HG03135 (cell line): ENCODE results near the gene SALL2.
A peak's percentile ranks its signal among the peaks of the same experiment; 100 is the strongest.

Source experiments
- ATAC-seq: cut with Tn5 transposase; IDR thresholded peaks from one replicate; pipeline ENCODE4 v1.9.1; 2021; ENCODE audit warnings: mild to moderate bottlenecking, moderate library complexity; ENCODE audit not compliant: unreplicated experiment

The SALL2 gene

DNA sequence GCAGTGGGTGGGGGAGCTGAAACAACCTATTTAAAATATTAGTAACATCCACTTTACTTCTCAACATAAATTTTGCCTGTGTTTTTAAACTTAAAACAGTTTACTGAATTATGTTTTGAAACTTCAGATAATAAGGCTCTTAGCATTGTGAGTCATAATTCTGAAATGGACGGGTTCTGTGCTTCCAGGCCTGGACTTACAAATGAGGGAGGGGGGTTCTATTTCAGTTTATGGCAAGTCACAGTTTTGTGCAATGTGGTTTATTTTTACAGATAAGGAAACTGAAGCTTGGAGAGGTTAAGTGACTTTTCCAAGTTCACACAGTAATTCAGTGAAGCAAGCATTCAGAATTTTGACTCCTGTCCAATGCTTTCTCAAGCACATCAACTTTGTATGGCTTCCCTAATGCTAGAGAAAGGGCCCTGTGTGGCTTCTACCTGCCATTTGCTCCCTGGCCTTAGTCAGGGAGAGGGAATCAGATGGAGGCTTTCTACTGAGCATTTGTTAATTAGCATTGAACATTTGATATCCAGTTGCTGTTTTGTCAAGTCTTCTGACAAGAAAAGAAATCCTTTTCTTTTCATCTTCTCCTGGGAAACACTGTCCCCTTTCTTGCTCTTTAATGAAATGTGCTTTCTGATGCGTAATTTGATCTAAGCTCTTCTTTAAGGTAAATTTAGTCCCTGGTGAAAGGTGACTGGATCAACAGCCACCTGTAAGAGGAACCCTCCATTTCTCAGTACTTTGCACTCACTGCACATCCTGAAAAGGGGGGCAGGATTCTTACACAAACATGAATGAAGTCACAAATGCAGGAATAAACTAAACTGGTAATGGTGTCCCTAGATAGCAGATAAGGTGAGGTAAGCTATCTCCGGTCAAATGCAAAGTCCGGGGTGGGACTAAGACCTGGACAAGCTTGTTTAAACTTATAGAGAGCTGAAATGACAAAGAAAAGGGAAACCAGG, 2.5 kb upstream of the SALL2 start:
- no peak for ATAC-seq

DNA sequence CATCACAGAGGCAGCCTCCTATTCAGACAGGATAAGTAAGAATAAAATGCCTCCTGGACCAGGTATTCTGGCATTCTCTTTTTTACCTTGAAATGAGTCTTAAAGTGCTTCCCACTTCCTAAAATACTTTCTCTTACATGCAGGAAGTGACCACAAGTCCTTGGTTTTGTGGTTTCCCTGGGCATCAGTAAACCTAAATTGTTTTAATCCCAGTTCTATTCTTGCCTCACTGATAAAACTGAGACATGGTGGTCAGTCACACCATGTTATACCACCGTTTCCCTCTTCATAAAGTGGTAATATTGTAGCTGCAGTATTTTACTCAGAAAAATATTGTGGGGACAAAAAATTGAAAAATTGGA, 1.2 kb upstream of the SALL2 start:
- no peak for ATAC-seq

DNA sequence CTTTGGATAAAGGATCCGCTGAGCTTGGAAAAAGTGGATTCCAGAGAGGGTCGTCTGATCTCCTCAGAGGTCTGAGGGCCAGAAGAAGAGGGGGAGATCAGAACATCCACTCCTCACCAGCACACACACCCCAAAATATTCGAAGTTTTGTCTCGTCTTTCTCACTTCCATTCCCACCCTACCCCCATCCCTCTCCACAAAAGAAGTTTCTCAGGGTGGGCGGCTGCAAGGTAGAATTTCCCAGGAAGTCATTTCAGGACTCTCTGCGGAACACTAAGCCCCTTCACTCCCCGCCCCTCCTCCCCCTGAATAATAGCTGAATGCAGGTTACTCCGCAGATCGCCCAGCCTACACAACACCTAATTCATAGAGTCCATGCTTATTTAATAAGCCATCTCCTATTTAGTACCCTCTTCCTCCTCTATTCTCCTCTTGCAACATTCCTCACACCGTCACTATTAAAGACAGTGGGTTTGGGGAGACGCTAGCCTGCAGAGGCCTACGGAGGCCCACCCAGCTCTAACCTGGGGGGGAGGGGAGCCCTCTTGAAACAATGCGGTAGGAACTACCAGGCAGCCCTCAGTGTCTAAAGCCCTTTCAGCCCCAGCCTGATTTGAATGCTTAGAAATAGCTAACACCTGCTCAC, 649 bp upstream of the SALL2 start:
- no peak for ATAC-seq

DNA sequence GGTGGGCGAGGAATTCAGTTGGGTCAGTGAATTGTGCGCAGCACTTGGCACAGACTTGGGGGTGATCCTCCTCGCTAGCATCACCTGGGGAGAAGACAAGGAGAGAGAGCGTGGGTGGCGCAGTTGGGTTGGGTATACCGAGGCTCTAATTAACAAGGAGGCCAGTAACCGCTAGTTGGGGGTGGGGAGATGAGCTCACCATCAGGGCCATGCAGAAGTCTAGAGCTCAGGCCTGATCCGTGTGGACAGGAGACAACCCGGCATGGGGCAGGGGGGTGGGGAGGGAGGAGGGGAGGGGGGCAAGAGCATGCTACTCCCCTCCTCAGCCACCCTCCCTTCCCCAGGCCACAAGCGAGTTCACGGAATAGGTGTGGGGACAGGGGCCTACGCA, 580 bp downstream of the SALL2 start:
- ATAC-seq, result no peak

DNA sequence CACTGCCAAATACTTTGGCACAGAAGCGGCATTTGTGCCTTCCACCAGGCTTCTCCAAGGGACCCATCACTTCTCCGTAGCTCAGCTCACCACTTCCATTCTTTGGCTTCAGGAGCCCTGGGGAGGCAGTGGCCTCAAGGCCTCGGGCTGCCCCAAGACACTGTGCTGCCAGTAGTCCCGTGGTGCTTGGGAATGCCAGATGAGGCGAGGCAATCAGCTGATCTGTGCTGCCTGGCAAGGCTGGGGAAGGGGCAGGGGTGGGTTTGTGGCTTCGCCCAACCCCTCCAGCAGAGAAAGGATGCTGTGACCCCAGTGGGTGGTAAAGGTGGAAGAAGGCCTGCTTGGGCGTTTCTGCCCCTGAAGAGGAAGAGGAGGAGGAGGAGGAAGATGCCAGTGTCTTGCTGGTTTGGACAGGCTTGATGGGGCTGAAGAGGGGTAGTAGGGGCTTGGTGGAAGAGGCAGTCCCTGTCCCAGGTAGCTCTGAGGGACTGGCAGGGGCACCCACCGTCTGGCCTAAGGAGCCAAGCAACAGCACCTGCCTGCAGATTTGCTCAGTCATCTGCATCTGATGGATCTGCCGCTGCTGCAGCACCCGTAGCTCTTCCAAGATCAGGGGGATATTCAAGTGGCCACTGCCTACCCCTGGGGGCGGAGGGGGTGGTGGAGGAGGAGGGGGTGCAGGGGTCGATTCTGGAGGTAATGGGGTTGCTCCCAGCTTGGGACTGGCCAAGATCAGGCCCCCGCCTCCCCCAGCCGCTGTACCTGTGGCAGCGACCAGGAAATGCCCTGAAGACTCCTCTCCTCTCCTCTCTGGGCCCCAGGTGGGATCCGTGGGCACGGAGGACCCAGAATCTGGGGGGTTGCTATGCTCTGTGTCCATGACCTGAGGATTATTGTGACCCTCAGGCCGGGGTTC, 1.3 kb downstream of the SALL2 start:
- no peak for ATAC-seq

DNA sequence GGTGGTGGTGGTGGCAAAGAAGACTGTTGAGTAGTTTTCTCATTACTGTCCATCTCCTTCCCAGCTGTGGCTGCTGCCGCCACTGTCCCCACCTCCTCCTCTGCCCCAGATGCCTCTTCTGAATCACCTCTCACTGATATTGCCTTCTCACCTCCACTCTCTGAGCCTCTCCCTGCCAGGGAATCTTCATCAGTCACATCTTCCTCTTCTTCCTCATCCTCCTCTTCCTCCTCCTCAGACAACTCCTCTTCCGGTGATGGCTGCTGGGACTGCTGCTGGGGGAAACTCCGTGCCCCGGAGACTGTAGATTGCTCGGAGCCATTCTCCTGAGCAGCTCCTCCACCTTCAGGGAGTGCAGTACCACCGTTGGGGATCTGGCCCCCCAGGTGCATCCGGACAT, 2.9 kb downstream of the SALL2 start:
- ATAC-seq, result no peak

DNA sequence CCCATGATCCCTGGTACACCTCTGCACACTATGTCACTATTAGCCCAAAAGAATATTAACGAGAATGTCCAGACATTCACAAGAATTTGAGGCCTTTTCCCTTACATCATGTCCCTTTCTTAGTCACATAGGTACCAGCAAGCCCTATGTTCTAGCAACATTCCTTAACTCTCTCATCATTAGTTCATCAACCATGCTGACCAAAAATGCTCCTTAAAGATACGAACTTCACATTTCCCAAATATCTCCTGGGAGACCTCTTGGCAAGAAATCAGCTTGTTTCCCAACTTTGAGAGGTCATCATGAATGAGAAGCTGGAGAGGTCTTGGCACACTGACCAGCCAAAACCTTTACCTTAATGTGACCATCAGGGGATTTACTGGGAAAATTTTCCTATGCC, 4.6 kb downstream of the SALL2 start:
- ATAC-seq, result no peak

DNA sequence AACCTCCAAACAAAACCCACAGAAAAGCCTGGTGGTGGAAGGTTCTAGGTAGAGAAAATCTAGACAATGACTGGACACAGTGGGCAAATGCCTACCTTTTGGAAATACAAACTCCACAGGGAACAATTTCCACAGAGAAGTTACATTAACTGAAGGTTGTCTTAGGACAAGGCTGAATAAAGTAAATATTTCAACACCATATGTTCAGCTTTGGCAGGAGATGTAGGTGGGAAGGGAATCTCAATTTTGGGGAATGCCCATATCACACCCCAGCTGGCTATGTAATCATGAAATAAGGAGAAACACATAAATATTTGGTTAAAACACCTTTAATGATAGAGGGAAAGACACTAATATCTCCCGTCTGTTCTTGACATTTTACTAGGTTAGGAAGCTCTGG, 5.4 kb downstream of the SALL2 start:
- ATAC-seq, result no peak

DNA sequence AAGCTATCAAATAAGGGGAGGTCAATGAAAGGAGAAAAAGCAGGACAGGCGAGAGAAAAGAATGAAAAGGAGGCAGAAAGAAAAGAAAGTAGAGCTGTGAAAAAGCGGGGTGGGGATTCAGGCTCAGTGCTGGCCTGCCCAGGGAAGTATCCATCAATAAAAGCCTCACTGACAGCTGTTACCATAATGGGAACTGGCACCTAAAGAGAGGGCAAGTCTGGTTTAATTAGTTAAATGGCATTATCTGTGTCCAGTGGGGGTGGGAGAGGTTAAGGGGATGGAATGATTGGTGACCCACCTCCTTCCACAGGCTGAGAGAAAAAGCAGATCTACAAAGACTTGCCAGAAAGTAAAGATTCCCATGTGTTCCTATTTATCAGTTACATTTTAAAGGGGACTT, 7.4 kb downstream of the SALL2 start:
- no peak for ATAC-seq

DNA sequence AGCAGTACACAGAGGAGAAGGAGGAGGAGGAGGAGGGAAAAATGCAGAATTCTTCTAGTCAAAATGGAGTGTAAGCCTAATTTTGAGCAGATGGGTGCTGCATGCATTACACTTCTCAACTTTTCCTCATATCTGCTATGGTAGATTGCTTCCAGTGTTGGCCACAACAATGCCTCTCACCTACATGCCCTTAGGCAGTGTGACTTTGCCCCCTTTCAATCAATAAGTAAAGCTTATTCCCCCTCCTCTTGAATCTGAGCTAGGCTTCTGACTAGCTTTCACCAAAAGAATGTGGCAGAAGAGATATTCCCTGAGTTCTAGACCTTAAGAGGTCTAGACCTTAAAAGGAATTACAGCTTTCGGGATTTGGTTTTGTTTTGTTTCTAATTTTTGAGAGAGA, 11.8 kb downstream of the SALL2 start:
- no peak for ATAC-seq

DNA sequence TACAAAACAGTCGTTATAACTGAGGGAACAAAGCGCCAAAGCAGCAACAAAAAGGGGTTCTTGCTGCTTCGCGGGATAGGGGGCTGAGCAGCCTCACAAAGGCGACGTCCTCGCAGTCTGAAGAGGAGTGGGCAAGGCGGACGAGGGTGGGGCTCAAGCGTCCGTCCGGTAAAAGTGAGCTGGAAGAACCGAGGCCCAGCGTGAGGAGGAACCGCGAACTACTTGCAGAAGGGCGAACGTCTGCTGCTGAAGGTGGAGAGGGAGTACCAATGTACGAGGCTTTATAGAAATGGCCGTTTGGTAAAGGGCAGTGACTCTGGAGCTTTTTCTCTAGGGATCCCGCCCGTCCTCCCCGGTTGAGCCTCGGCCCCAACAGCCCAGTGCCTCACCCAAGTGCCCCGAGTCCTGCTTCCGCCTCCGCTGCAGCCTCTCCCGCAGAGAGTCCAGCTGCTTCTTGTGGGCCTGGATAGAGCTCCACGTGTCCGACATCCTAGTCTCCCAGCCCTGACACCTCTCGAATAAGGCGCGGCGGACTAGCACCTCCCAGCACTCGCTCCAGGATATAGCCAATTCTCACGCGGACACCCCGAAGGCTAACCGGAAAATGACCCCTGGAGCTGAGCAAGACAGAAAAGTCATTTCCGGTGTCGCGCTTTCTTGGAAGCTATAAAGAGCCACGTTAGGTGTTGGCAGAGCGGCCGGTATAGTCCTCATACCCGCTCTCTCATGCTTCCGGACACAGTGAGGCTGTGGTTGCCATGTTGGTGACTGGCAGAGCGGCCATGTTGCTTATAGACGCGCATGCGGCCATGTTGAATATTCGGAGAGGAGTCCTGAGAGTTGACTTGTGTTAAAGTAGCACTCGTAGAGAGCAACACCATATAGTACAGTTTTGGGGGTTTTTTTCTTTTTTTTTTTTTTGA, 15.2 kb downstream of the SALL2 start, which contains the start of gene METTL3:
Gene METTL3, minus strand, starts transcription at position 606 of the 923 bp plus-strand sequence. Its CDS starts 117 bp downstream, at position 489.
- ATAC-seq, result peak; percentile 98

DNA sequence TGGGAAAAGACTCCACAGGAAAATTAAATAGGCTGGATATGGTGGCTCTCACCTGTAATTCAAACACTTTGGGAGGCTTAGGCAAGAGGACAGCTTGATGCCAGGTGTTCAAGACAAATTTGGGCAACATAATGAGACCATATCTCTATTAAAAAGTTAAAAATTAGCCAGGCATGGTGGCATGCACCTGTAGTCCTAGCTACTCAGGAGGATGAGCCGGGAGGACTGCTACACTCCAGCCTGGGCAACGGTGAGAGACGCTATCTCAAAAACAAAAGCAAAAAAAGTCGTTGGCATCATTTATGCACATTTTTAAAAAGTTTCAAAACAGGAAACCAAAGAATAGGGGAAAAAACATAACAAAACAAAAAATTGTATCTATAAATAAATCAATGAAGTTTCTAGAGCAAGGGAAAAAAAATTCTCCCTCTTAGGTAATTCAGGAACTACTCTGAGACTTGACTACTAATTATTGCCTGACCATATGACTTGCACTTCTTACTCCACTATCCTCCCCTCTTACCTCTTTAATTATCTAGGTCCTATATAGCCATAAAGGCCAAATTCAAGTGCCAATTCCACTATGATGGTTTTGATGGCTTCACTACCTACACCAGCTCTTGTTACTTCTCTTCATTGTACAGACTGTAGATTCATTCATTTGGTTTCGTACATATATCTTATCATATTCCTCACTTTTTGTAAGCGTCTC, 16.6 kb downstream of the SALL2 start:
- ATAC-seq, result no peak

DNA sequence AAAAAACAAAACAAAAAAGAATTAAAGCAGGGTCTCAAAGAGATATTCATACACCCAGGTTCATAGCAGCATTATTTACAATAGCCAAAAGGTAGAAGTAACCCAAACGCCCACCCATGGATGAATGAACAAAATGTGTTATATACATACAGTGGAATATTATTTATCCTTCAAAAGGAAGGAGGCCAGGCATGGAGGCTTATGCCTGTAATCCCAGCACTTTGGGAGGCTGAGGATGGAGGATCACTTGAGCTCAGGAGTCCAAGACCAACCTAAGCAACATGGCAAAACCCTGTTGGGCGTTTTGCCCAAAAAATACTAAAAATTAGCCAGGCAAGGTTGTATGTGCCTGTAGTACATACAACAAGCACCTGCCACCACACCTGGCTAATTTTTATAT, 19.6 kb downstream of the SALL2 start:
- no peak for ATAC-seq

DNA sequence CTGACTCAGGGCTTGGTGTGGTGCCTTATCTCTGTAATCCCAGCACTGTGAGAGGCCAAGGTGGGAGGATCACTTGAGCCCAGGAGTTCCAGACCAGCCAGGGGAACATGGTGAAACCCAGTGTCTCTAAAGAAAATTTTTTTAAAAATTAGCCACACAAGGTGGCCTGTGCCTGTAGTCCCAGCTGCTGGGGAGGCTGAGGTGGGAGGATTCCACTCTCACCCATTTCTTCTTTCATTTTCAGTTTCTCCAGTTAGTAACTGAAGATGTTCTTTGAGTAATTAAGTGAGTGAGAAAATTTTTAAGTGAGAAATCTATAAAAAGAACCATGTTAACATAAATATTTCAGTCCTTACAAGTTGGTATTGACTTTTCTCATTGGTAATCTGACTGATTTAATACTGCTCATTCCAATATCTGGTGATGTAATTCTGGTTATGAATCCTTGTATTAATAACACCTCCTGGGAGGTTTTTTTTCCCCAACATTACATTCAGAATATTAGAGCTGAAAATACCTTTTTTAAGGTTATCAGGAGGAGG, 21.1 kb downstream of the SALL2 start:
- peak; percentile 80 for ATAC-seq

DNA sequence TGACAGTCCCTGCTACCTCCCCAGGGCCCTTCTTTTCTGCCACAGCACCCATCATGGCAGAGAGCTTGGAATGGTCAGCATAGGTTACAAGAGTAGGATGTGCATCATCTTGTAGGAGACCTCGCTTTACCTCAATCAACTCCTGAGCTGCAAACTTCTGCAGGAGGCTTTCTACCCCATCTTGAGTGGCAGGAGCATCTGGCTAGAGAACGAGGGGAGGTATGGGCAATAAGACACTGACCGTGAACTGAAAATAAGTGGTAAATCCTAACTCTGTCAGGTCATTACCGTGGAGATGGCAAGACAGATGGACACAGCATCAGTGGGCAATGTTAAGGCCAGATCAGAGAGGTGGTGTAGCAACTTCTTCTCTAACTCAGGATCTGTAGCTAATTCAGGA, 22.8 kb downstream of the SALL2 start:
- ATAC-seq, result no peak

DNA sequence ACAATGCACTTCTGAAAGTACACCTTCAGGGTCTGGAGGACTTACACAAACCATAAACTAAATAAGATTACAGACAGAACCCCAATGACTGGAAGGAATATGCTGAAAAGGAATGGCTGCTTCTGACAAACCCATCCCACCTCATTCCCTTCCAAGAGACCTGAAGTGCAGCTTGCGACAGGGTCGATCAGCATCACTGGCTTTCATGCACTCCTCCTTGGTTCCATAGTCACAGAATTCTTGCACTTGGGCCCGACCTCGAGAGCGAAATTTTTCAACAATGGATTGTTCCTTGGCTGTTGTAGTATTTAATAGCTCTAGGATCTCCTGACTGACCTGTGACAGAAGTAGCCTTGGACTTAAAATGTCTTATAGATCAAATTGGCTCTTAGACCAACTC, 24.6 kb downstream of the SALL2 start:
- no peak for ATAC-seq

DNA sequence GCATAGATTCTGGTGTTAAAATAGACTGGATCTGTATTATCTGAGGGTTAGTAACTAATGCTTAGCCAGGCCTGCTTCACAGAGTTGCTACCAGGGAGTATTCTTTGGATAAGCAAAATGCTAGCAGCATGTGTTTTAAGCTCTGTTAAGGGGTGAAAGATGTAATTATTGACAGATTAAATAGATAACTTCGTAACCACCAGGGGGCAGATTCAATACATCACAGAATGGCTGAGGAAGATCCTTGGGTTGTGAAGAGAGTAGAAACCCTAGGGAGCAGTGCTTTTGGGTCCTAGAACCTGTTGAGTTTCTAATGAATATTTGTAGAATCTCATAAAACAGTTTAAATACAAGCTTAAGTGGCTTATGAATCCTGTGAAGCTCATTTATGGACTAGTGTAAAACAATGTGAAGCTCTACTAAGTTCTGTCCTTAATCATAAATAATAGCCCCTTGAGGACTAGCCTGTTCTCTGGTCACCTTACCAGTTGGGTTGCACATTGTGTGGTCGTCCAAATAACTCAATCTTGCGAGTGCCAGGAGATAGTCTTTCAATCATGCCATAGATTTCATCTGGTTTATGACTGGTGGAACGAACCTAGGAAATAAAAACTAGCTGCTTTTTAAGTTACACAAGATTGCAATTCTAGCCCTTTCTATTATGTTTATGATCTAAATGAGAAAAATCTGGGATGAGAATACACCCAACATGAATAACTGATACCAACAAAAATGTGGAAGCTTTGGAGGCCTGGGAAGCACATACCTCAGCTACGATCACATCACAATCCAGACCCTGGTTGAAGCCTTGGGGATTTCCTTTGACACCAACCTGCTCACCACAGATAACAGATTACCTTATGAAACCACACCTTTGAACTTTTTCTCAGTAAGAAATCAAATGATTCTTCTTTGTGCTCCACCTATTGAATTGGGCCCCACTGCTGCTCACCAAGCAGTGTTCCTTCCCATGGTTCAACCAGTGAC, 27.3 kb downstream of the SALL2 start:
- no peak for ATAC-seq

DNA sequence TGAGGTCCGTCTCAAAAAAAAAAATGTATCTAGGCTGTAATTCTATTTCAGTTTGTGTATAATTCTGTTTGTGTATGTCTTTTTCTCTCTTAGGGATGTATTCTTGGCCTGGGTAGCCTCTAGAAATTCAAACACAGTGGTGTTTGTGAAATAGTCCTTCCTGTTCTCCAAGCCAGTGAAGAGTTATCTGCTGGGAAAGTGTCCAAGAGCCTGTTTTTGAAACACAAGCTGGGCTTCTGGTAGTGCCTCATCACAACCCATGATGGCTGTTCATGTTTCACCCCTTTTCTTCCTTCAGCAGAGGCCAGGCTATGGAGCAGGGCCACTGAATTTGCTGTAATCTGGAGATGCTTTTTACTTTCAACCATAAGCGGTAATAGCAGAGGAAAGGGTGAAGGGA, 29.7 kb downstream of the SALL2 start:
- no peak for ATAC-seq
